GM18526 (cell line): ENCODE data around the gene RBKS.

Source experiments
- POLR2A ChIP-seq: IDR thresholded peaks from 3 replicates; pipeline ENCODE4 v1.6.1; 2011; ENCODE audit not compliant: insufficient read length; ENCODE audit errors: extremely low read depth

RBKS gene

DNA sequence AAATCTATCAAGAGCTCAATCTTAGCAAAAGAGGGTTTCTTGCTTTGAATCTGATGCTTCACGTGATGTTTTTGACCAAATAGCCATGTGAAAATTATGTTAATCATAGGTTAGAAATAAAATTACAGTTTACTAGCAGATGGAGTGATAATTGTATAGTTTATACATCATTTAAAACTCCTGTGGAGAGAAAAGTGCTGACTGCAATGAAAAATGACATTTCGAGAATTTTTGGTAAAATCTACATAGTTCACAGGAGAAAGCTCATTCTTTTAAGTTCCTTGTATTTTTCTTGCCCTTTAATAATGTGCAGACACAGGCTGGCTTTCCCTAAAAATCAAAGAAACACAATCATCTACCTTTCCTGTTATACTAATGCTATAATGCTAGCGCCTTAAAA, 33.2 kb downstream of the RBKS start:
- no peak for TF ChIP-seq POLR2A

DNA sequence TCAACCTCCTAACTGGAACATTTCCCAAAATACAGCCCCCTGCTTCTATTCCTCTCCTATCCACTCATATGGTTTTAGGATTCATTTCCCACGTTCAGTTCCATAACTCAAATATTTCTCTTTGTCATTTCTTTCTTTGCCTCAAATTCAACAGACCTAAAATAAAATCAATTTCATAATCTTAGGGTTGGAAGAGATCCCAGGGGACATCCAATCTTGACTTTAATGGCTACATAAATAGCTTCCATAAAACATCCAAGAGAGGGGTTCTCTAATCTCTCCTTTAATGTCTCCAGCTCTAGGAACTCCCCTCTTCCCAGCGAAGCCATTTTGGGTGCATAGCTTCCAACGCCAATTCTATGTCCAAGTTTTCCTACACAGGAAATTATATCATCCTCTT, 33.8 kb downstream of the RBKS start:
- TF ChIP-seq POLR2A, result no peak

DNA sequence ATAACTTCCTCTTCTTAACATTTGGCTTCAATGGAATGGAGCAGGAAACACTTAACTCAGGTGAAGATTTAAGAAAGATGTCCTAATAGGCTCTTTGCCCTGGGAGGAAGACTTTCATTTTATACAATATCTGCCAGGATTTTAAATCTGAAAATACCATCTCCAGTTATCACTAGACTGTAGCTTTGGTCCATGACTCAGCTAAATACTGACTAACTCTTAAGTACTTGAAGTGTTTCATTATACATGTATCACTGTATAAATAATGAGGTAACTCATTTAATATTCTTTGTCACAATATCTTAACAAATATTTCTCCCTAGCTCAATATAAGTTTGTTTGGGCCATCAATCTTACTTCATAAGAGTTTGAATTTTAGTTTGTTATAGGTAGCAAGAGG, 34.7 kb downstream of the RBKS start:
- no peak for TF ChIP-seq POLR2A

DNA sequence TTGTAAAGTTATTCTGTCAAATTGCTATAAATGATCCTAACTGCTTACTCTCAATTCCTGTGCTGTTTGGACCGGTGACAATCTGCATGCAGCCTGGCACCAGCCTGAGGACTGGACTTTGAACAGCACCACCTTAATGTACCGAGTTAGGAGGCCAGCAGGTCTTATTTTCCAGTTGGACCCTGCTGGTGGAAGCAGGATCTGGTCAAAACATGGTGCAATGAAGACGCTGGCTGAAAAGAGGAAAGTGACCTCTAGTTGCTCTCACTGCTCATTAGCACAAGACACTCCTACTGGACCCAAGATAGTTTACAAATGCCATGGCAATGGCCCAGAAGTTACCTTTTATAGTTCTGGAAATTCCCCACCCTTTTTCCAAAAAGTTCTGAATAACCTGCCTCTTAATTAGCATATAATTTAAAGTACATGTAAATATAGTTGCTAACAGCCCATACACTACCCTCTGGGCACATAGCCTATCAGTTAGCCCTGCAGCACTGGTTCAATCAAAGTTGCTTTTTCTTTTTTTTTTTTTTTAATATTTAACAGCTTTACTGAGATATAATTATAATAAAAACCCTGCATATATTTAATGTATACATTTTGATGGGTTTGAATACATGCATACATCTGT, 35.8 kb downstream of the RBKS start:
- TF ChIP-seq POLR2A, result no peak

DNA sequence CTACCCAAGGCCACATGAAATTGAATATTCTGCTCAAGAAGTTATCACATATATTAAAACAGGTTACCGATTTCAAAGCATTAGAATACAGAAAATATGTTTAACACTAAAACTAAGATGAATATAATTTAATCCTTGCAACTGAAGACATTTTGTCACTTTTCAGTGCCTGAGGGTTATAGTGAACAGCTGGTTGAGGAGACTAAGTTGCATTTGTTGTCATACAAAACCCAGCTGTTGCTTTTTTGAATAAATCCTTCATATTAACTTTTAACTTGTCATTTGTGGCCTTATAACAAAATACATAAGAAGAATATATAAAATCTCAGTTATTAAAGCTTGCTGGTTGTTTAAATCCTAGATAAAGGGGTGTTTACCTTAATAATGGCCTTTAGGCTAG, 37.5 kb downstream of the RBKS start:
- TF ChIP-seq POLR2A, result no peak

DNA sequence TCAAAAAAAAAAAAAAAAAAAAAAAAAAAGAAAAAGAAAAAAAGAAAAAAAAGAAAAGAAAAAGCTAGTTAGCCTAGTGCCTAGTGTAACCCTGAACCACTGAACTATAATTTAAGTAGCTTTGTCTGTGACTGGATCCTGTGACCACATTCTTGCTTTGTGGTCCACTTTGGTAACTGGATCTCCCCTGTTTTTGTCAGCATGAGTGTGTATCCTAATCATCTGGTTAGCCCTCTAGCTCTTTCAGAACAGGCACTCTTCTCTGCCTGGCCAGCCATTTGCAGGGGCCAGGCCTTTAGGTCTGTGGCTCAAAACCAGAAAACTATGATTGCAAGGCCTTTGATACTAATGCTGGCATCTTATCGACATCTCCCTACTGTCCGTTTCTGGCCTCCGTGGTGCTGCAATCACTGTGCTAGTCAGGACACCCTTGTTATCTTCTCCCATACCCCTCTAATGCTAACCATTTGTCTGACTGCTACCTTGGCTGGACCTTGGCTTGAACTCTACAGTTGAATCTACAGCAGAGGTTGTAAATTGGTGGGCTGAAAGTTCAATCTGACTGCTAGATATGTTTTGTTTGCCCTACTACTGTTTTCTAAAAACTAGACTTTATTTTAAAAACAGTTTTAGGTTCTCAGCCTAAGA, 40.5 kb downstream of the RBKS start:
- TF ChIP-seq POLR2A, result no peak

DNA sequence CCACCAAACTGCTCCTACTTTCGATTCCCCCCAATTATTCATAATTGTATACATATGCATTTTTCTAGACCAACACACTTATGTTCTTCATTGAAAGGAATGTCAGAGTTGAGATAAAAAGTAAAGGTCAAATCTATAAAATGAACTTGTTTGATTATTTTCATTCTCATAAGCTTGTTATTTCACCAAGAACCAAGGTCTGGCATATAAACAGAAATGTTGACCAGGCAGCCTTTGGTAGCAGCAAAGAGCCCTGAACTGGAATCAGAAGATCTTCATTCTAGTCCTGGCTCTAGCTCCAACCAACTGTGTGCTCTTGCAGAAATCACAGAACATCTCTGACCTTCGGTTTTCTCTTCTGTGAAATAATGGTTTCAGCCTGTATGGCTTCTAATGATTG, 42.9 kb downstream of the RBKS start:
- no peak for TF ChIP-seq POLR2A

DNA sequence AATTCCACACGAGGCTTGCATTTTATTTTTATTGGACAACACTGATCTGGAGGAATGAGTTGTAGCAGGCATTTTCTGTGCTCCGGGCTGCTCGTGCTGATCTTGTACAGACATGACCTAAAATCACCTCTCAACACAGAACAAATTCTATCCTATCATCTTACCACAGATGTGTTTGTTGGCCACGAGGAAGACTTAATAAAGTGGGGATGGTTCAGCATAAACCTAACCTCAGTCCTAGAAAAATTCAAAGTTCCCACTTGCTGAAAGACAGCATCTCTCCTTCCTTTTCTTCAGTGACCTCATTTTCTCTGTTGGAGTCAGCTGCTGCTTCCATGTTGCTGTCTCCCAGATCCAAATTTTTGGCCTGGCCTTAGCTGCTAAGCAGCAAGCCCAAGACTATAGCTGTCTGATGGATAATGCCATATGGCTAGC, 45.3 kb downstream of the RBKS start:
- TF ChIP-seq POLR2A, result no peak

DNA sequence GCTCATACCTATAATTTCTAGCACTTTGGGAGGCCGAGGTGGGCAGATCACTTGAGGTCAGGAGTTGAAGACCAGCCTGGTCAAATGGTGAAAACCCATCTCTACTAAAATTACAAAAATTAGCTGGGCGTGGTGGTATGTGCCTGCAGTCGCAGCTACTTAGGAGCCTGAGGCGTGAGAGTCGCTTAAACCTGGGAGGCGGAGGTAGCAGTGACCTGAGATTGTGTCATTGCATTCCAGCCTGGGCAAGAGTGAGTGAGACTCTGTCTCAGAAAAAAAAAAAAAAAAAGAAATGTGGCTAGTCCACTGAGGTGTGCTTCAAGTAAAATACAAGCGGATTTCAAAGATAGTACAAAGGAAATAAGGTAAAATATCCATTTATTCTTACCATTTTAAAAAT, 46.2 kb downstream of the RBKS start:
- no peak for TF ChIP-seq POLR2A

DNA sequence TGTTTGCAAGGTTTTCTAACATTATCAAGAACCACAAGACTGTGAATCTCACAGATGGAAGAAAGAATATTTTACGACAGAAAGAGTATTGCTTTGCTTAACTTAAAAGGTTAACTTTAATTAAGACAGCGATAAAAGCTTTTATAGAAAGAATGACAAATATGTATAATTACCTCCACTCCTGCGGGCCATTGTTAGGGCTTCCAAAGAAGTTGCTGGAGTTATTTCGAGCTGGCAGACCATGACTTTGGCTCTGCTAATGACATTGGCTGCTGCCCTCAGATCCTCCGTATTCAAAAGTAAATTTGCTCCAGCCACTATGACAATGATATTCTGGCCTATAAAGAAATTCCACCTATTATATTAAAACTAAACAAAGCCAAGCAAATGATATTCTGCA, 47.3 kb downstream of the RBKS start:
- no peak for TF ChIP-seq POLR2A

DNA sequence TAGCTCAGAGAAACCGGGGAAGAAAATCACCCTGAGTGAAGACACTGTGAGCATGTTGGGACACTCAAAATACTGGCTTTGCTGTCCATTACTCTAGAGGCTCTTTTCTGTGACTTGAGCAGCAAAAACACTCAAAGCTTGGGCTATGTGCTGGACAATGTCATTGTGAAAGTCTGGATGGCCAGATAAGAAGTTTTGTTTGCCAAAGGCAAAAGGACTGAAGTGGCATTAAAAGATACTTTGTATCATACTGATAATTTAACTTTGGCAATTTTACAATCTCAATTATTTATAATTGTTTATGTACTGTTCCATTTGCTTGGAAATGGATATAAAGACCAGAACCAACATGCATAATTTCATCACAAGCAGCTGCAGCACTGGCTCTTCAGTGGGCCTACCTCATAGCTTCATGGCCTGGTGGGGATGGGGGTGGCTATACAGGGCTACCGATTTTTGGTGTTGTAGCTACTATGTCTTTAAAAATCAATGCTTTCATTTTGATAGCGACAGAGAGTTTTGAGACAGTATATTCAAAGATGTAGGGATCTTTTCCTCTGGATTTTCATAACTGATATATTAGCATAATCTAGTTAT, 51.1 kb downstream of the RBKS start:
- no peak for TF ChIP-seq POLR2A

DNA sequence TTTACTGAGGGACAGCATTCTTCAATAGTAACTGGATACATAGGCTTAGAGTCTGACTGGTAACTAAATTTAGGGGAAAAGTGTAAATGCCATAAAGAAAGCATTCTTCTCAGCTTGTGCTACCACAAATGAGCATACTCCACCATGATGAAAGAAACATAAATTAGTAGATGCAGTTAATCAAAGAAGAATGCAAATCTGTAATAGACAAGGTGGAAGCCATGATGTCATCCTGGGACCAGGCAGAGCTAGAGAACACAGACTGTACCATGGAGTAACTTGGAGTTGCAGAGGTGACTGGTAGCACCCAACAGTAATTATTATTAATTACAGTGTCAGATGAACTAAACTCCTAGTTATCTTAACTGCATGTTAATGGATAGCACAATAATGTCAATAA, 51.7 kb downstream of the RBKS start:
- no peak for TF ChIP-seq POLR2A

DNA sequence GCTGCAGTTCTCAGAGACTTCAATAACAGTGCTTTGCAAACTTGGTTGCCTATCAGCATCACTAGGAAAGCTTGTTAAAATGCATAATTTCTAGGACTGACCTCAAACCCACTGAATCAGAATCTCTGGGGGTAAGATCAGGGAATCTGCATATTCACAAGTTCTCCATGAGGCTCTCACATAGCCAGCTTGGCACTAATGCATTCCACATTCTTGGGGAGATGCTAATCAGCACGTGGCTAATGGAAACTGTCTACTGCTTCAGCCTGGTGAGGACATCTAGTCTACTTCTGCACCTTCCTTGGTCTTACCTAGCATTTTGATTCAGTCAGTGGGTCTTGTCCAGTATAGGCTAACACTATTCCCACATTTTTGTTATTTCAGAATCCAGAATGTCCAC, 56.3 kb downstream of the RBKS start:
- TF ChIP-seq POLR2A, result no peak

DNA sequence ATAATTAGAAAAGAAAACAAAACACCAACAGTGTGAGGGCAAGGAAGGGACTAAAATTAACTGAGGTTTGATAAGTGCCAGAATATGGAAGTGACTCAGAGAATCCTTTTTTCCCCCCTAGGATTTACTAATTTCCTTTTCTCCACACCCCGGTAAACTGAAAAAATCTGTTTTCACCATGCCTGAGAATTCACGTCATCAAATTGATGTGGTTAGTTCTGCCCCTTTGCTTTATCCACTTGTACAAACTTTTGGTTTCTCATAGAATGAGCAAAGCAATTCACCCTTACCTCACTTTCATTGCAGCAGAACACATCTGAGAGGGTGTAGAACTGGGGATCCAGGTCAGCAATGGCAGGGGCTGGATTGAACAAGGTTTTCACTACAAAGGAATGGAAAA, 57.8 kb downstream of the RBKS start:
- TF ChIP-seq POLR2A, result no peak

DNA sequence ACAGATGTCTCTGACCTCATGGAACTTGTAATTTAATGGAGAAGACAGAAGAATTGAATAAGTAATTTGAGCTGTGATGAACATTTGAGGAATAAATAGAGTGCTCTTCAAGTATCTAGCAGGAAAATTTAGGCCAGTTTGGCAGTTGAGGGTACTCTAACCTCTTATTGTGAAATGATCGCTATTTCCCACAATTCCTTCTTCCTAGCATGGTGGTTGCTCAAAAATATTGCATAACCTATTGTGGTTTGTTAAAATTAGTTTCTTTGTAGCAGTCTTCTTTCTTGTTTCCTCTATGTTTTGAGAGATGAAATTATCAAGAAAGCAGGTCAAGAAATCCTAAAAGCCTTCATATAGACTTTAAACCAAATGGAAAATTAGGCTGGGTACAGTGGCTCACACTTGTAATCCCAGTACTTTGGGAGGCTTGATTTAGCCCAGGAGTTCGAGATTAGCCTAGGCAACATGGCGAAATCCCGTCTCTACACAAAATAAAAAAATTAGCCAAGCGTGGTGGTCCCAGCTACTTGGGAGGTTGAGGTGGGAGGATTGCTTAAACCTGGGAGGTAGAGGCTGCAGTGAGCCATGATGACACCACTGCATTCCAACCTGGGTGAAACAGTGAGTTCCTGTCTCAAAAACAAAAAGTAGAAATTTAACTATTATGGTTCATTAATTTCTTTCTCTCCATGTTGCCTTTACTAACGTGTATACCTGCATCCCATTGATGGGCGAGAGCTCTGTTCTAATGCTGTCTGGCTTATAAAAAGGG, 58.7 kb downstream of the RBKS start:
- TF ChIP-seq POLR2A, result no peak

DNA sequence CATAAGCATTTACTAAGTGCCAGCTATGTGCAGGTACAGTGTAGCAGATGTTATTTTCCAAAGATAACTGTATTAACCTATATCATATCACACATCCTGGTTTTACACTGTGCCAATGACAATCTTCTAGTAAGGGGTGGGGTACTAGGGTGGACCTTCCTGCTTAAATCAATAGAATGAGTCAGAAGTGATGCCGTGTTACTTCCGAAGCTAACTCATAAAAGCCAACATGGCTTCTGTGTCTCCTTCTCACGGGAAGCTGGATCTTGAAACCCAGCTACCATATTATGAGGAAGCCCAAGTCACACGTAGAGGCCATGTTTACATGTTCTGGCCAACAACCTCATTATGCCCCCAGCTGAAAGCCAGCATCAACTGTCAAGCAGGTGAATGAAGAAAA, 59.5 kb downstream of the RBKS start:
- TF ChIP-seq POLR2A, result no peak
